ENCODE data around the gene APBB1. TPM values are rescaled to one million over a fixed set of nuclear protein-coding genes. Genes with fewer than 3 reads are reported as not detected.

Gene APBB1
- total and polyA plus RNA-seq, 9 of the 15 experiments (the other 6 are each of a cell fraction or from before 2014, with no cell fraction given), result 0.04 to 0.73 (median 0.40) TPM

DNA sequence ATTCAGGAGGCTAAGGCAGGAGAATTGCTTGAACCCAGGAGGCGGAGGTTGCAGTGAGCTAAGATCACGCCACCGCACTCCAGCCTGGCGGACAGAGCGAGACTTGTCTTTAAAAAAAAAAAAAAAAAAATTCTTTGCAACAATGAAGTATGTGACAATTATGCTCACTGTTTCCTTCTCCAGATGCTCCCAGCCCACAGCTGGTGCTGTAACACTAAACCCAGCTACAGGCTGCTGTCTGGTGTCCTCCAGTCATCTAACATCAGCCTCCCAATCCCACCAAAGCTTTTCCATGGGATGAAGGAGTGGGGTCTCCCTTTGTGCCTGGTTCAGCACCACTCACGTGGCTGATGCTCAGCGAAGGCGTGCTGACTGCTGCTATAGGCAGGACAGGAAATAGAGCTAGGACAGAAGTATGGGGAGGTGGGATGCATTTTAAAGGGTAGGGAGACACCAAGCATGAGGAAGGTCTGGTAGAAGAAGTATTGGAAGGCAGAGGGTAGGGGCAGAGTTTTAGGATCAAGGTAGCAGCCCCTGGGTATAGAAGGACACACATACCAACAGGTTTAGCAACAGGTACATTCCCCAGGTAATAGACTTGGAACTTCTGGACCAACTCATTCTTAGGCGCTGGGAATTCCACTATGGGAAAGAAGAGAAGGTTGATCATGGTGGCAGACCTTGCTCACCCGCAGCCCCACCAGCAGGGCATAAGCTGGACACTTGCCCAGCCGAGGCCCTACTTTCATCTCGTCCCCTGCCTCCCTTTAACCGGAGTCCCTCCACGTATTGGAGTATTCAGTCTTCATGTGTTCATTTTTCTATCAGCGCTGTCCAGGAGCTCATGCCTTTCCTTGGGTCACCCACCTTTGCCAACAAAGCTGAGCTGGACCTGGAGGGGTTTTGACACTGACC is 18.2 kb downstream of the APBB1 start:
- no TSS peak for BruUV-seq (replicated peaks)

More for the DNA sequence above, 18.2 kb downstream of the APBB1 start:
- ATAC-seq (no peak), FAIRE-seq (no peak), DNase-seq (ENCODE audit: extremely low read depth in 1 of 4, low spot score in 3 of 4) (no peak)
- 0 out of 2 replicates have a peak, but pooled peaks cover 3% of the 10 kb centered on the region for H4K20me1 ChIP-seq (replicated peaks; ENCODE audit: control insufficient read depth, insufficient read depth, low read length)
- no peaks in the 10 kb centered on the region for H3K9me3 ChIP-seq (replicated peaks; ENCODE audit: control insufficient read depth, insufficient read depth, low read depth, low read length)
- H3K79me2 ChIP-seq (ENCODE audit: control insufficient read depth, insufficient read depth, low read length), result no peaks in the 10 kb centered on the region
- intact Hi-C loops (cut with micrococcal nuclease), result no loop called here
- no peaks in the 10 kb centered on the region for H3K9me1 ChIP-seq (ENCODE audit: control insufficient read depth, insufficient read depth, low read length)
- H3K4me2 ChIP-seq (ENCODE audit: insufficient read depth, low read length), result no peak overlapping the region
- CTCF ChIA-PET (ENCODE audit: low intra/inter-chr PET ratio), result interaction anchor here (0.6 kb wide), 1 partner anchor 807 kb away, joined by 4 read pairs; no protein-coding TSS in a partner anchor
- no peak overlapping the region for H3K9ac ChIP-seq (ENCODE audit: insufficient read depth in 1 of 2, low read depth in 2 of 2, low read length in 2 of 2)
- H2AFZ ChIP-seq (ENCODE audit: low read depth, low read length), result no peak overlapping the region
- H3K27ac ChIP-seq (ENCODE audit: extremely low read depth, low read depth, low read length), result no peak overlapping the region
- POLR2A ChIA-PET, result interaction anchor here (1.0 kb wide), 1 partner anchor 19 kb away, joined by 3 read pairs; no protein-coding TSS in a partner anchor
- 20% methylated on average over 15 of the region's 15 CpGs for WGBS (ENCODE audit: insufficient coverage, low coverage, missing lambda C conversion rate)
- peaks cover 22 to 64% of the 10 kb centered on the region in 2 experiments; a peak in 4 of 5 replicates for H3K27me3 ChIP-seq (ENCODE audit: control insufficient read depth in 2 of 2, insufficient read depth in 2 of 2, low read length in 2 of 2)
- peaks cover 0 to 9% of the 10 kb centered on the region in 2 experiments; a peak in 3 of 5 replicates for H3K4me1 ChIP-seq (replicated peaks in 1 of 2; ENCODE audit: control insufficient read depth in 2 of 2, insufficient read depth in 2 of 2, low read length in 2 of 2)
- no peak overlapping the region for H3K4me3 ChIP-seq
- in situ Hi-C loops (cut with MboI), result no loop called here
- H3K36me3 ChIP-seq (ENCODE audit: control insufficient read depth, insufficient read depth, low read length), result no peaks in the 10 kb centered on the region
- TF ChIP-seq, protein P1, sequence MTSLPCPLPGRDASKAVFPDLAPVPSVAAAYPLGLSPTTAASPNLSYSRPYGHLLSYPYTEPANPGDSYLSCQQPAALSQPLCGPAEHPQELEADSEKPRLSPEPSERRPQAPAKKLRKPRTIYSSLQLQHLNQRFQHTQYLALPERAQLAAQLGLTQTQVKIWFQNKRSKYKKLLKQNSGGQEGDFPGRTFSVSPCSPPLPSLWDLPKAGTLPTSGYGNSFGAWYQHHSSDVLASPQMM (CRISPR knock-in tag; IDR thresholded peaks at IDR 0.05), result no peak
- TF ChIP-seq, protein P2, sequence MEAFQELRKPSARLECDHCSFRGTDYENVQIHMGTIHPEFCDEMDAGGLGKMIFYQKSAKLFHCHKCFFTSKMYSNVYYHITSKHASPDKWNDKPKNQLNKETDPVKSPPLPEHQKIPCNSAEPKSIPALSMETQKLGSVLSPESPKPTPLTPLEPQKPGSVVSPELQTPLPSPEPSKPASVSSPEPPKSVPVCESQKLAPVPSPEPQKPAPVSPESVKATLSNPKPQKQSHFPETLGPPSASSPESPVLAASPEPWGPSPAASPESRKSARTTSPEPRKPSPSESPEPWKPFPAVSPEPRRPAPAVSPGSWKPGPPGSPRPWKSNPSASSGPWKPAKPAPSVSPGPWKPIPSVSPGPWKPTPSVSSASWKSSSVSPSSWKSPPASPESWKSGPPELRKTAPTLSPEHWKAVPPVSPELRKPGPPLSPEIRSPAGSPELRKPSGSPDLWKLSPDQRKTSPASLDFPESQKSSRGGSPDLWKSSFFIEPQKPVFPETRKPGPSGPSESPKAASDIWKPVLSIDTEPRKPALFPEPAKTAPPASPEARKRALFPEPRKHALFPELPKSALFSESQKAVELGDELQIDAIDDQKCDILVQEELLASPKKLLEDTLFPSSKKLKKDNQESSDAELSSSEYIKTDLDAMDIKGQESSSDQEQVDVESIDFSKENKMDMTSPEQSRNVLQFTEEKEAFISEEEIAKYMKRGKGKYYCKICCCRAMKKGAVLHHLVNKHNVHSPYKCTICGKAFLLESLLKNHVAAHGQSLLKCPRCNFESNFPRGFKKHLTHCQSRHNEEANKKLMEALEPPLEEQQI (IDR thresholded peaks at IDR 0.05), result no peak
- no peak for TF ChIP-seq WHSC1 (IDR thresholded peaks at IDR 0.05; ENCODE audit: low read length)
- no peak for TF ChIP-seq ZNF3 (CRISPR knock-in tag; IDR thresholded peaks at IDR 0.05)
- TF ChIP-seq RBM34 (IDR thresholded peaks at IDR 0.05; ENCODE audit: borderline replicate concordance, insufficient read depth, low read length), result no peak

All from K562 (cell line).